Neural cell (in vitro differentiated cells): Measurements from ENCODE around the gene TMEM59L. TPM values are rescaled to one million over a fixed set of nuclear protein-coding genes. Genes with fewer than 3 reads are reported as not detected.

ENCODE experiments used
- H2AFZ ChIP-seq: fragments of 200-600, 300-800 bp; sonication (generic), shearing (Covaris generic); 2 replicates; pipeline ENCODE4 v1.6.0; 2014; ENCODE audit warnings: low read depth, mild to moderate bottlenecking, antibody characterized with exemption, low read length, moderate library complexity
- H3F3A ChIP-seq: fragments of 200-600 bp; shearing (Covaris generic); 2 replicates; pipeline ENCODE4 v1.6.1; 2016; ENCODE audit warnings: mild to moderate bottlenecking, moderate library complexity, mixed read lengths, antibody characterized with exemption, low read length; ENCODE audit not compliant: insufficient read depth, poor library complexity, severe bottlenecking
- H3K27ac ChIP-seq: fragments of 200-600, 300-800 bp; sonication (generic), shearing (Covaris generic); 2 replicates; pipeline ENCODE4 v1.5.1; 2014; ENCODE audit warnings: mild to moderate bottlenecking, low read length, moderate library complexity
- H3K27me3 ChIP-seq: fragments of 300-800, 200-600 bp; sonication (generic), shearing (Covaris generic); 2 replicates; pipeline ENCODE4 v1.6.0; 2014; ENCODE audit warnings: mild to moderate bottlenecking, low read depth, low read length, moderate library complexity; ENCODE audit not compliant: insufficient read depth
- H3K36me3 ChIP-seq: fragments of 300-800, 200-600 bp; sonication (generic), shearing (Covaris generic); 2 replicates; pipeline ENCODE4 v1.5.1; 2014; ENCODE audit warnings: mild to moderate bottlenecking, antibody characterized with exemption, low read length, moderate library complexity; ENCODE audit not compliant: insufficient read depth
- H3K4me2 ChIP-seq: fragments of 300-800, 200-600 bp; sonication (generic), shearing (Covaris generic); 2 replicates; pipeline ENCODE4 v1.6.0; 2014; ENCODE audit warnings: mild to moderate bottlenecking, low read length
- H3K4me3 ChIP-seq: fragments of 300-800, 200-600 bp; sonication (generic), shearing (Covaris generic); 2 replicates; pipeline ENCODE4 v1.5.1; 2014; ENCODE audit warnings: mild to moderate bottlenecking, low read length, moderate library complexity
- H3K79me2 ChIP-seq: fragments of 200-600 bp; shearing (Covaris generic); replicated peaks from 2 replicates; pipeline ENCODE4 v1.6.0; 2014; ENCODE audit warnings: mild to moderate bottlenecking, low read length, moderate library complexity; ENCODE audit not compliant: insufficient read depth
- H3K9ac ChIP-seq: fragments of 300-800, 200-600 bp; sonication (generic), shearing (Covaris generic); 2 replicates; pipeline ENCODE4 v1.6.1; 2016; ENCODE audit warnings: mild to moderate bottlenecking, low read length, mixed read lengths
- H3K9me2 ChIP-seq: fragments of 200-600 bp; shearing (Covaris generic); 2 replicates; pipeline ENCODE4 v1.6.1; 2016; ENCODE audit warnings: mild to moderate bottlenecking, low read length, mixed read lengths; ENCODE audit not compliant: insufficient read depth
- H3K9me3 ChIP-seq: fragments of 200-600, 300-800 bp; sonication (generic), shearing (Covaris generic); 2 replicates; pipeline ENCODE4 v1.6.1; 2016; ENCODE audit warnings: mild to moderate bottlenecking, mixed run types, low read length, moderate library complexity, mixed read lengths
- H4K20me1 ChIP-seq: fragments of 200-600 bp; shearing (Covaris generic); 2 replicates; pipeline ENCODE4 v1.6.1; 2016; ENCODE audit warnings: mild to moderate bottlenecking, mixed run types; ENCODE audit not compliant: insufficient read depth
- CTCF ChIP-seq: fragments of 450-650 bp; IDR thresholded peaks from 2 replicates; pipeline ENCODE4 v1.5.1; 2014; ENCODE audit warnings: antibody characterized with exemption, mild to moderate bottlenecking, moderate library complexity; ENCODE audit not compliant: poor library complexity, severe bottlenecking
- EP300 ChIP-seq: fragments of 450-650 bp; conservative IDR thresholded peaks from 2 replicates; pipeline ENCODE4 v1.6.1; 2014; ENCODE audit warnings: antibody characterized with exemption, mild to moderate bottlenecking, moderate library complexity; ENCODE audit not compliant: poor library complexity, severe bottlenecking
- EZH2 ChIP-seq: fragments of 200-600, 300-800 bp; shearing (Covaris generic), sonication (generic); IDR thresholded peaks from 2 replicates; pipeline ENCODE4 v1.6.1; 2014; ENCODE audit warnings: antibody characterized with exemption, low read length, borderline replicate concordance, mild to moderate bottlenecking; ENCODE audit not compliant: insufficient read depth, poor library complexity, severe bottlenecking
- MXI1 ChIP-seq: fragments of 450-650 bp; conservative IDR thresholded peaks from 2 replicates; pipeline ENCODE4 v1.6.1; 2014; ENCODE audit warnings: antibody characterized with exemption, mild to moderate bottlenecking; ENCODE audit not compliant: poor library complexity, severe bottlenecking
- POLR2AphosphoS5 ChIP-seq: IDR thresholded peaks from 2 replicates; pipeline ENCODE4 v1.6.1; 2012
- RAD21 ChIP-seq: fragments of 450-650 bp; conservative IDR thresholded peaks from 2 replicates; pipeline ENCODE4 v1.6.1; 2014; ENCODE audit warnings: antibody characterized with exemption, mild to moderate bottlenecking, moderate library complexity
- SMC3 ChIP-seq: fragments of 450-650 bp; conservative IDR thresholded peaks from 2 replicates; pipeline ENCODE4 v1.6.1; 2014; ENCODE audit warnings: antibody characterized with exemption, mild to moderate bottlenecking, moderate library complexity; ENCODE audit not compliant: poor library complexity
- TAF1 ChIP-seq: IDR thresholded peaks from 2 replicates; pipeline ENCODE4 v1.6.1; 2012; ENCODE audit warnings: low read depth
- polyA plus RNA-seq: library from polyadenylated mRNA; depleted of rRNA; stranded (reverse); fragments of >200 nt; gene quantifications from 2 replicates; pipeline ENCODE4 v1.2.3, GENCODE V29; 2014
- TF ChIP-seq, protein P1 (sequence below): IDR thresholded peaks from 2 replicates; pipeline ENCODE4 v1.6.1; 2012; ENCODE audit warnings: borderline replicate concordance

The TMEM59L gene
- polyA plus RNA-seq, 1 donor from 2014 or later, result 138 TPM

DNA sequence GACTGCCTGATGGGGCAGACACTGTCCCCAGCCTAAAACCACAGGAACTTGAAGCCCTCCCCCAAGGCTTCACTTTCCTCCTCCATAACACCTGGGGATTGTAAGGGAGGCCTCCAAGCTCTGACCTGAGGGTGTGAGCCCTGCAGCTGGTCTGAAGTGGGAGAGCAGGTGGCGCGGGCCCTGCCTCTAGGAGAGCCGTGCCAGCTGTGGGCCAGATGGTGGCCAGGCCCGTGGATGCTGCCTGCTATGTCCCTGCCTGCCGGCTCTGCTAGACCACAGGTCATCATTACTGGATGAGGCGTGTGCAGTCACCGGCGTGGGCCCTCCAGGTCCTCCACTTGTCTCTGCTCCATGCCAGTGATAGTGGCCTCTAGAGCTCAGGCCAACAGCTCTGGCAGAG, 20.7 kb downstream of the TMEM59L start:
- no peaks in the 10 kb centered on the region for H3K36me3 ChIP-seq
- H3K27me3 ChIP-seq, result no peaks in the 10 kb centered on the region
- no peaks in the 10 kb centered on the region for H4K20me1 ChIP-seq
- no peaks in the 10 kb centered on the region for H3K79me2 ChIP-seq
- TF ChIP-seq TAF1, result no peak
- TF ChIP-seq POLR2AphosphoS5, result no peak
- TF ChIP-seq CTCF, result no peak
- TF ChIP-seq, protein P1, sequence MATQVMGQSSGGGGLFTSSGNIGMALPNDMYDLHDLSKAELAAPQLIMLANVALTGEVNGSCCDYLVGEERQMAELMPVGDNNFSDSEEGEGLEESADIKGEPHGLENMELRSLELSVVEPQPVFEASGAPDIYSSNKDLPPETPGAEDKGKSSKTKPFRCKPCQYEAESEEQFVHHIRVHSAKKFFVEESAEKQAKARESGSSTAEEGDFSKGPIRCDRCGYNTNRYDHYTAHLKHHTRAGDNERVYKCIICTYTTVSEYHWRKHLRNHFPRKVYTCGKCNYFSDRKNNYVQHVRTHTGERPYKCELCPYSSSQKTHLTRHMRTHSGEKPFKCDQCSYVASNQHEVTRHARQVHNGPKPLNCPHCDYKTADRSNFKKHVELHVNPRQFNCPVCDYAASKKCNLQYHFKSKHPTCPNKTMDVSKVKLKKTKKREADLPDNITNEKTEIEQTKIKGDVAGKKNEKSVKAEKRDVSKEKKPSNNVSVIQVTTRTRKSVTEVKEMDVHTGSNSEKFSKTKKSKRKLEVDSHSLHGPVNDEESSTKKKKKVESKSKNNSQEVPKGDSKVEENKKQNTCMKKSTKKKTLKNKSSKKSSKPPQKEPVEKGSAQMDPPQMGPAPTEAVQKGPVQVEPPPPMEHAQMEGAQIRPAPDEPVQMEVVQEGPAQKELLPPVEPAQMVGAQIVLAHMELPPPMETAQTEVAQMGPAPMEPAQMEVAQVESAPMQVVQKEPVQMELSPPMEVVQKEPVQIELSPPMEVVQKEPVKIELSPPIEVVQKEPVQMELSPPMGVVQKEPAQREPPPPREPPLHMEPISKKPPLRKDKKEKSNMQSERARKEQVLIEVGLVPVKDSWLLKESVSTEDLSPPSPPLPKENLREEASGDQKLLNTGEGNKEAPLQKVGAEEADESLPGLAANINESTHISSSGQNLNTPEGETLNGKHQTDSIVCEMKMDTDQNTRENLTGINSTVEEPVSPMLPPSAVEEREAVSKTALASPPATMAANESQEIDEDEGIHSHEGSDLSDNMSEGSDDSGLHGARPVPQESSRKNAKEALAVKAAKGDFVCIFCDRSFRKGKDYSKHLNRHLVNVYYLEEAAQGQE, result no peak
- TF ChIP-seq MXI1, result no peak
- TF ChIP-seq SMC3, result no peak
- no peak for TF ChIP-seq RAD21
- no peak for TF ChIP-seq EP300
- no peak for TF ChIP-seq EZH2
- no peaks in the 10 kb centered on the region for H3F3A ChIP-seq
- H3K9me2 ChIP-seq, result no peaks in the 10 kb centered on the region
- H3K4me2 ChIP-seq, result no peak overlapping the region
- H3K9ac ChIP-seq, result no peak overlapping the region
- no peak overlapping the region for H3K4me3 ChIP-seq
- H3K27ac ChIP-seq, result no peak overlapping the region
- no peaks in the 10 kb centered on the region for H3K9me3 ChIP-seq
- no peak overlapping the region for H2AFZ ChIP-seq

GRCh38 chr19:18634612-18635297, 22.1 kb downstream of the TMEM59L start:
- H3K27ac ChIP-seq, result no peak overlapping the region
- H3K79me2 ChIP-seq, result no peaks in the 10 kb centered on the region
- H3K36me3 ChIP-seq, result no peaks in the 10 kb centered on the region
- H3K9ac ChIP-seq, result no peak overlapping the region
- no peaks in the 10 kb centered on the region for H3K9me2 ChIP-seq
- no peak overlapping the region for H2AFZ ChIP-seq
- TF ChIP-seq, protein P1, result no peak
- TF ChIP-seq POLR2AphosphoS5 (no peak), CTCF (no peak), EP300 (no peak), TAF1 (no peak), MXI1 (no peak), RAD21 (no peak), SMC3 (no peak), EZH2 (no peak)
- H3K9me3 ChIP-seq, result no peaks in the 10 kb centered on the region
- no peaks in the 10 kb centered on the region for H4K20me1 ChIP-seq
- H3K4me2 ChIP-seq, result no peak overlapping the region
- H3F3A ChIP-seq, result no peaks in the 10 kb centered on the region
- no peaks in the 10 kb centered on the region for H3K27me3 ChIP-seq
- H3K4me3 ChIP-seq, result no peak overlapping the region
